ENCODE data around the gene AKAP17A. TPM values are rescaled to one million over a fixed set of nuclear protein-coding genes. Genes with fewer than 3 reads are reported as not detected.

Gene AKAP17A
- total and polyA plus RNA-seq, 9 of the 15 experiments (the other 6 are each of a cell fraction or from before 2014, with no cell fraction given): 1.2 to 29.5 (median 8.2) TPM

DNA sequence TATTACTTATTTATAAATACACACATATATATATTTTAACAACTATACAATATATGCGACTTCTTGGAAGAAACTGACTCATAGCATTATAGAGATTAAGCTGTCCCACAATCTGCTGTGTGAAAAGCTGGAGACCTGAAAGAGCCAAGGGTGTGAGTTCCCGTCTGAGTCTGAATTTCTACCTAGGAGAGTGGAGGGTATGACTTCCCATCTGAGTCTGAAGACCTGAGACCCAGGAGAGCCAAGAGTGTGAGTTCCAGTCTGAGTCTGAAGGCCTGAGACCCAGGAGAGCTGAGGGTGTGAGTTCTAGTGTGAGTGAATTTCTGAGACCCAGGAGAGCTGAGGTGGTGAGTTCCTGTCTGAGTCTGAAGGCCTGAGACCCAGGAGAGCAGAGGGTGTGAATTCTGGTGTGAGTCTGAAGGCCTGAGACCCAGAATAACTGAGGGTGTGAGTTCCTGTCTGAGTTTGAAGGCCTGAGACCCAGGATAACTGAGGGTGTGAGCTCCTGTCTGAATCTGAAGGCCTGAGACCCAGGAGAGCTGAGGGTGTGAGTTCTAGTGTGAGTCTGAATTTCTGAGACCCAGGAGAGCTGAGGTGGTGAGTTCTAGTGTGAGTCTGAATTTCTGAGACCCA lies 45.5 kb upstream of the AKAP17A start:
- intact Hi-C loops (cut with micrococcal nuclease): no loop called here
- Histone ChIP-seq H4K20me1 (replicated peaks; ENCODE audit: control insufficient read depth, insufficient read depth, low read length) (no peaks in the 10 kb centered on the region), H3K4me2 (ENCODE audit: insufficient read depth, low read length) (no peak overlapping the region), H3K27me3 (ENCODE audit: control insufficient read depth in 2 of 2, insufficient read depth in 2 of 2, low read length in 2 of 2) (peaks cover 0 to 5% of the 10 kb centered on the region in 2 experiments; a peak in 1 of 5 replicates), H3K79me2 (ENCODE audit: control insufficient read depth, insufficient read depth, low read length) (no peaks in the 10 kb centered on the region), H3K27ac (ENCODE audit: extremely low read depth, low read depth, low read length) (no peak overlapping the region), H2AFZ (ENCODE audit: low read depth, low read length) (no peak overlapping the region), H3K36me3 (ENCODE audit: control insufficient read depth, insufficient read depth, low read length) (no peaks in the 10 kb centered on the region), H3K9me1 (ENCODE audit: control insufficient read depth, insufficient read depth, low read length) (no peaks in the 10 kb centered on the region), H3K9ac (ENCODE audit: insufficient read depth in 1 of 2, low read depth in 2 of 2, low read length in 2 of 2) (no peak overlapping the region), H3K4me1 (replicated peaks in 1 of 2; ENCODE audit: control insufficient read depth in 2 of 2, insufficient read depth in 2 of 2, low read length in 2 of 2) (no peaks in the 10 kb centered on the region), H3K4me3 (no peak overlapping the region), H3K9me3 (replicated peaks; ENCODE audit: control insufficient read depth, insufficient read depth, low read depth, low read length) (no peaks in the 10 kb centered on the region)
- ChIA-PET POLR2A (no interaction called here), CTCF (ENCODE audit: low intra/inter-chr PET ratio) (no interaction called here)
- FAIRE-seq (no peak), DNase-seq (ENCODE audit: extremely low read depth in 1 of 4, low spot score in 3 of 4) (no peak), ATAC-seq (no peak)
- WGBS (ENCODE audit: insufficient coverage, low coverage, missing lambda C conversion rate): 33% methylated on average over 2 of the region's 2 CpGs
- in situ Hi-C loops (cut with MboI): no loop called here
- BruUV-seq (replicated peaks): no TSS peak
- no peak for TF ChIP-seq CEBPG (CRISPR knock-in tag; IDR thresholded peaks at IDR 0.05)
- TF ChIP-seq CEBPG (tag; conservative IDR thresholded peaks at IDR 0.05 in 1 of 2, IDR thresholded peaks at IDR 0.05 in 1 of 2): no peak
- TF ChIP-seq IFI16 (CRISPR knock-in tag; IDR thresholded peaks at IDR 0.05): no peak
- TF ChIP-seq KDM2B (CRISPR knock-in tag; IDR thresholded peaks at IDR 0.05): no peak
- TF ChIP-seq, protein P1, sequence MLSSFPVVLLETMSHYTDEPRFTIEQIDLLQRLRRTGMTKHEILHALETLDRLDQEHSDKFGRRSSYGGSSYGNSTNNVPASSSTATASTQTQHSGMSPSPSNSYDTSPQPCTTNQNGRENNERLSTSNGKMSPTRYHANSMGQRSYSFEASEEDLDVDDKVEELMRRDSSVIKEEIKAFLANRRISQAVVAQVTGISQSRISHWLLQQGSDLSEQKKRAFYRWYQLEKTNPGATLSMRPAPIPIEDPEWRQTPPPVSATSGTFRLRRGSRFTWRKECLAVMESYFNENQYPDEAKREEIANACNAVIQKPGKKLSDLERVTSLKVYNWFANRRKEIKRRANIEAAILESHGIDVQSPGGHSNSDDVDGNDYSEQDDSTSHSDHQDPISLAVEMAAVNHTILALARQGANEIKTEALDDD (IDR thresholded peaks at IDR 0.05): no peak
- TF ChIP-seq, protein P2, sequence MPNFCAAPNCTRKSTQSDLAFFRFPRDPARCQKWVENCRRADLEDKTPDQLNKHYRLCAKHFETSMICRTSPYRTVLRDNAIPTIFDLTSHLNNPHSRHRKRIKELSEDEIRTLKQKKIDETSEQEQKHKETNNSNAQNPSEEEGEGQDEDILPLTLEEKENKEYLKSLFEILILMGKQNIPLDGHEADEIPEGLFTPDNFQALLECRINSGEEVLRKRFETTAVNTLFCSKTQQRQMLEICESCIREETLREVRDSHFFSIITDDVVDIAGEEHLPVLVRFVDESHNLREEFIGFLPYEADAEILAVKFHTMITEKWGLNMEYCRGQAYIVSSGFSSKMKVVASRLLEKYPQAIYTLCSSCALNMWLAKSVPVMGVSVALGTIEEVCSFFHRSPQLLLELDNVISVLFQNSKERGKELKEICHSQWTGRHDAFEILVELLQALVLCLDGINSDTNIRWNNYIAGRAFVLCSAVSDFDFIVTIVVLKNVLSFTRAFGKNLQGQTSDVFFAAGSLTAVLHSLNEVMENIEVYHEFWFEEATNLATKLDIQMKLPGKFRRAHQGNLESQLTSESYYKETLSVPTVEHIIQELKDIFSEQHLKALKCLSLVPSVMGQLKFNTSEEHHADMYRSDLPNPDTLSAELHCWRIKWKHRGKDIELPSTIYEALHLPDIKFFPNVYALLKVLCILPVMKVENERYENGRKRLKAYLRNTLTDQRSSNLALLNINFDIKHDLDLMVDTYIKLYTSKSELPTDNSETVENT (CRISPR knock-in tag; IDR thresholded peaks at IDR 0.05): no peak
- no peak for TF ChIP-seq MIER1 (IDR thresholded peaks at IDR 0.05; ENCODE audit: low read depth)
- no peak for TF ChIP-seq ZNF830 (CRISPR knock-in tag; IDR thresholded peaks at IDR 0.05)
- no peak for TF ChIP-seq JUNB (CRISPR knock-in tag; conservative IDR thresholded peaks at IDR 0.05)
- TF ChIP-seq ZNF197 (CRISPR knock-in tag; IDR thresholded peaks at IDR 0.05; ENCODE audit: low read depth): no peak
- TF ChIP-seq, protein P3, sequence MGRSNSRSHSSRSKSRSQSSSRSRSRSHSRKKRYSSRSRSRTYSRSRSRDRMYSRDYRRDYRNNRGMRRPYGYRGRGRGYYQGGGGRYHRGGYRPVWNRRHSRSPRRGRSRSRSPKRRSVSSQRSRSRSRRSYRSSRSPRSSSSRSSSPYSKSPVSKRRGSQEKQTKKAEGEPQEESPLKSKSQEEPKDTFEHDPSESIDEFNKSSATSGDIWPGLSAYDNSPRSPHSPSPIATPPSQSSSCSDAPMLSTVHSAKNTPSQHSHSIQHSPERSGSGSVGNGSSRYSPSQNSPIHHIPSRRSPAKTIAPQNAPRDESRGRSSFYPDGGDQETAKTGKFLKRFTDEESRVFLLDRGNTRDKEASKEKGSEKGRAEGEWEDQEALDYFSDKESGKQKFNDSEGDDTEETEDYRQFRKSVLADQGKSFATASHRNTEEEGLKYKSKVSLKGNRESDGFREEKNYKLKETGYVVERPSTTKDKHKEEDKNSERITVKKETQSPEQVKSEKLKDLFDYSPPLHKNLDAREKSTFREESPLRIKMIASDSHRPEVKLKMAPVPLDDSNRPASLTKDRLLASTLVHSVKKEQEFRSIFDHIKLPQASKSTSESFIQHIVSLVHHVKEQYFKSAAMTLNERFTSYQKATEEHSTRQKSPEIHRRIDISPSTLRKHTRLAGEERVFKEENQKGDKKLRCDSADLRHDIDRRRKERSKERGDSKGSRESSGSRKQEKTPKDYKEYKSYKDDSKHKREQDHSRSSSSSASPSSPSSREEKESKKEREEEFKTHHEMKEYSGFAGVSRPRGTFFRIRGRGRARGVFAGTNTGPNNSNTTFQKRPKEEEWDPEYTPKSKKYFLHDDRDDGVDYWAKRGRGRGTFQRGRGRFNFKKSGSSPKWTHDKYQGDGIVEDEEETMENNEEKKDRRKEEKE (IDR thresholded peaks at IDR 0.05; ENCODE audit: borderline replicate concordance in 1 of 2, control insufficient read depth in 1 of 2, low read depth in 2 of 2, low read length in 1 of 2): no peak
- no peak for TF ChIP-seq SAFB2 (IDR thresholded peaks at IDR 0.05; ENCODE audit: borderline replicate concordance, low read depth, low read length, severe bottlenecking)
